ENCODE measurements around the gene TRH.

The TRH gene

GRCh38 chr3:129944709-129945108 is 29.8 kb upstream of the TRH start:
- DNase-seq (ENCODE audit: insufficient read length): no peak
- TF ChIP-seq POLR2AphosphoS5 (IDR thresholded peaks at IDR 0.05; ENCODE audit: low read depth, low read length): no peak
- no peak for TF ChIP-seq TAF1 (IDR thresholded peaks at IDR 0.05; ENCODE audit: borderline replicate concordance, low read depth, low read length)
- TF ChIP-seq POLR2A (IDR thresholded peaks at IDR 0.05; ENCODE audit: low read depth, low read length): no peak
- FAIRE-seq: no peak

GRCh38 chr3:129947538-129948240 is 26.8 kb upstream of the TRH start:
- FAIRE-seq (no peak), DNase-seq (ENCODE audit: insufficient read length) (no peak)
- TF ChIP-seq POLR2A (IDR thresholded peaks at IDR 0.05; ENCODE audit: low read depth, low read length): no peak
- TF ChIP-seq TAF1 (IDR thresholded peaks at IDR 0.05; ENCODE audit: borderline replicate concordance, low read depth, low read length): no peak
- no peak for TF ChIP-seq POLR2AphosphoS5 (IDR thresholded peaks at IDR 0.05; ENCODE audit: low read depth, low read length)

- FAIRE-seq (no peak), DNase-seq (ENCODE audit: insufficient read length) (no peak)
- TF ChIP-seq POLR2AphosphoS5 (IDR thresholded peaks at IDR 0.05; ENCODE audit: low read depth, low read length): no peak
- no peak for TF ChIP-seq TAF1 (IDR thresholded peaks at IDR 0.05; ENCODE audit: borderline replicate concordance, low read depth, low read length)
- TF ChIP-seq POLR2A (IDR thresholded peaks at IDR 0.05; ENCODE audit: low read depth, low read length): no peak
Measured at GRCh38 chr3:129950318-129951046, 24.0 kb upstream of the TRH start.

- no peak for TF ChIP-seq POLR2AphosphoS5 (IDR thresholded peaks at IDR 0.05; ENCODE audit: low read depth, low read length)
- no peak for TF ChIP-seq POLR2A (IDR thresholded peaks at IDR 0.05; ENCODE audit: low read depth, low read length)
- TF ChIP-seq TAF1 (IDR thresholded peaks at IDR 0.05; ENCODE audit: borderline replicate concordance, low read depth, low read length): no peak
- no peak for FAIRE-seq
- DNase-seq (ENCODE audit: insufficient read length): no peak
Measured at GRCh38 chr3:129952556-129953355, 21.8 kb upstream of the TRH start.

GRCh38 chr3:129953621-129954020 is 20.9 kb upstream of the TRH start:
- FAIRE-seq: no peak
- TF ChIP-seq POLR2AphosphoS5 (IDR thresholded peaks at IDR 0.05; ENCODE audit: low read depth, low read length): no peak
- no peak for DNase-seq (ENCODE audit: insufficient read length)

- no peak for TF ChIP-seq POLR2A (IDR thresholded peaks at IDR 0.05; ENCODE audit: low read depth, low read length)
- TF ChIP-seq POLR2AphosphoS5 (IDR thresholded peaks at IDR 0.05; ENCODE audit: low read depth, low read length): no peak
- TF ChIP-seq TAF1 (IDR thresholded peaks at IDR 0.05; ENCODE audit: borderline replicate concordance, low read depth, low read length): no peak
- DNase-seq (ENCODE audit: insufficient read length): no peak
- no peak for FAIRE-seq
Measured at GRCh38 chr3:129954514-129954913, 20.0 kb upstream of the TRH start.

- TF ChIP-seq POLR2A (IDR thresholded peaks at IDR 0.05; ENCODE audit: low read depth, low read length) (no peak), POLR2AphosphoS5 (IDR thresholded peaks at IDR 0.05; ENCODE audit: low read depth, low read length) (no peak), TAF1 (IDR thresholded peaks at IDR 0.05; ENCODE audit: borderline replicate concordance, low read depth, low read length) (no peak)
- DNase-seq (ENCODE audit: insufficient read length): no peak
- FAIRE-seq: no peak
Measured at GRCh38 chr3:129956936-129957335, 17.6 kb upstream of the TRH start.

- DNase-seq (ENCODE audit: insufficient read length) (no peak), FAIRE-seq (no peak)
- no peak for TF ChIP-seq POLR2AphosphoS5 (IDR thresholded peaks at IDR 0.05; ENCODE audit: low read depth, low read length)
- TF ChIP-seq POLR2A (IDR thresholded peaks at IDR 0.05; ENCODE audit: low read depth, low read length): no peak
- no peak for TF ChIP-seq TAF1 (IDR thresholded peaks at IDR 0.05; ENCODE audit: borderline replicate concordance, low read depth, low read length)
Measured at GRCh38 chr3:129958755-129959154, 15.8 kb upstream of the TRH start.

- FAIRE-seq: no peak
- TF ChIP-seq POLR2AphosphoS5 (IDR thresholded peaks at IDR 0.05; ENCODE audit: low read depth, low read length) (no peak), POLR2A (IDR thresholded peaks at IDR 0.05; ENCODE audit: low read depth, low read length) (no peak), TAF1 (IDR thresholded peaks at IDR 0.05; ENCODE audit: borderline replicate concordance, low read depth, low read length) (no peak)
Measured at GRCh38 chr3:129961141-129961541, 13.4 kb upstream of the TRH start.

GRCh38 chr3:129962600-129962999 is 11.9 kb upstream of the TRH start:
- TF ChIP-seq TAF1 (IDR thresholded peaks at IDR 0.05; ENCODE audit: borderline replicate concordance, low read depth, low read length): no peak
- no peak for TF ChIP-seq POLR2A (IDR thresholded peaks at IDR 0.05; ENCODE audit: low read depth, low read length)
- no peak for TF ChIP-seq POLR2AphosphoS5 (IDR thresholded peaks at IDR 0.05; ENCODE audit: low read depth, low read length)
- DNase-seq (ENCODE audit: insufficient read length) (no peak), FAIRE-seq (no peak)

More at GRCh38 chr3:129961141-129961541, 13.4 kb upstream of the TRH start:
- no peak for DNase-seq (ENCODE audit: insufficient read length)

GRCh38 chr3:129965937-129966336 is 8.6 kb upstream of the TRH start:
- DNase-seq (ENCODE audit: insufficient read length) (no peak), FAIRE-seq (no peak)
- TF ChIP-seq TAF1 (IDR thresholded peaks at IDR 0.05; ENCODE audit: borderline replicate concordance, low read depth, low read length): no peak
- no peak for TF ChIP-seq POLR2AphosphoS5 (IDR thresholded peaks at IDR 0.05; ENCODE audit: low read depth, low read length)
- TF ChIP-seq POLR2A (IDR thresholded peaks at IDR 0.05; ENCODE audit: low read depth, low read length): no peak
